ENCODE data around the gene CNKSR2.

GRCh38 chrX:21699136-21699535, 324.9 kb downstream of the CNKSR2 start:
- TF ChIP-seq EZH2phosphoT487 (IDR thresholded peaks at IDR 0.05; ENCODE audit: insufficient read depth, low read depth), result no peak
- TF ChIP-seq EZH2 (IDR thresholded peaks at IDR 0.05; ENCODE audit: insufficient read depth, poor library complexity, severe bottlenecking), result no peak

Measured in GM23248 (cell line).